GM13976 (cell line): ENCODE results near the gene CPM.

Experiments used
- DNase-seq: peaks from one replicate; pipeline ENCODE4 v3.0.0; 2012; ENCODE audit warnings: low spot score
- in situ Hi-C: fragments of 300-500 bp; cut with MboI; formaldehyde crosslinking; loops from one replicate; pipeline ENCODE4 v1.12.0; 2022; ENCODE audit warnings: low sequenced_read_pairs, mixed read lengths, inconsistent platforms; ENCODE audit not compliant: unreplicated experiment
- TF ChIP-seq, protein P1 (sequence below): IDR thresholded peaks from 2 replicates; pipeline ENCODE4 v1.5.1; 2012; ENCODE audit warnings: borderline replicate concordance, mild to moderate bottlenecking; ENCODE audit not compliant: insufficient read depth; ENCODE audit errors: extremely low read depth, missing control alignments, control extremely low read depth

The CPM gene

DNA sequence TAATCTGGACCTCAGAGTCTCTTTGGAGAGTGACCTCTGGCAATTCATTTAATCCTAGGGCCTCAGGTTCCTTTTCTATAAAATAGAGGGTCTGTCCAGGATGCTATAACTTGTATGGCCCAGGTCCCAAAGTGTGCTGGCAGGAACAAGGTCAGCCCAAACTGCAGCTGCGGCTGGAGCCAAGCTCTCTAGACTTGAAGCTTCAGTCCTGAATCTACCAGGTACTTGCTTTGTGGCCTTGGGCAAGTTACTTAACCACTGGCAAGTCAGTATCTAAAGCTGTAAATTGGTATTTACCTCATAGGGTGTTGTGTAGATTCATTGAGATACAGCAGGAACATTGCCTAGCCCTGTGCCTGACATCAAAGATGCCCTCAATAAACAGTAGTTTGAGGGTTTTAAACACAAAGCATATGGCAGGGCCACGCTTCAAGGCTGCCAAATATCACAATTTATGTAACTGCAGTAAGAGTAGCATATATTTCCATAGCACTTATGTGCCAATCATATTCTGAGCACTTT, 21.7 kb downstream of the CPM start:
- no peak for DNase-seq
- in situ Hi-C loops, result no loop called here
- TF ChIP-seq, protein P1, sequence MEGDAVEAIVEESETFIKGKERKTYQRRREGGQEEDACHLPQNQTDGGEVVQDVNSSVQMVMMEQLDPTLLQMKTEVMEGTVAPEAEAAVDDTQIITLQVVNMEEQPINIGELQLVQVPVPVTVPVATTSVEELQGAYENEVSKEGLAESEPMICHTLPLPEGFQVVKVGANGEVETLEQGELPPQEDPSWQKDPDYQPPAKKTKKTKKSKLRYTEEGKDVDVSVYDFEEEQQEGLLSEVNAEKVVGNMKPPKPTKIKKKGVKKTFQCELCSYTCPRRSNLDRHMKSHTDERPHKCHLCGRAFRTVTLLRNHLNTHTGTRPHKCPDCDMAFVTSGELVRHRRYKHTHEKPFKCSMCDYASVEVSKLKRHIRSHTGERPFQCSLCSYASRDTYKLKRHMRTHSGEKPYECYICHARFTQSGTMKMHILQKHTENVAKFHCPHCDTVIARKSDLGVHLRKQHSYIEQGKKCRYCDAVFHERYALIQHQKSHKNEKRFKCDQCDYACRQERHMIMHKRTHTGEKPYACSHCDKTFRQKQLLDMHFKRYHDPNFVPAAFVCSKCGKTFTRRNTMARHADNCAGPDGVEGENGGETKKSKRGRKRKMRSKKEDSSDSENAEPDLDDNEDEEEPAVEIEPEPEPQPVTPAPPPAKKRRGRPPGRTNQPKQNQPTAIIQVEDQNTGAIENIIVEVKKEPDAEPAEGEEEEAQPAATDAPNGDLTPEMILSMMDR, result no peak

DNA sequence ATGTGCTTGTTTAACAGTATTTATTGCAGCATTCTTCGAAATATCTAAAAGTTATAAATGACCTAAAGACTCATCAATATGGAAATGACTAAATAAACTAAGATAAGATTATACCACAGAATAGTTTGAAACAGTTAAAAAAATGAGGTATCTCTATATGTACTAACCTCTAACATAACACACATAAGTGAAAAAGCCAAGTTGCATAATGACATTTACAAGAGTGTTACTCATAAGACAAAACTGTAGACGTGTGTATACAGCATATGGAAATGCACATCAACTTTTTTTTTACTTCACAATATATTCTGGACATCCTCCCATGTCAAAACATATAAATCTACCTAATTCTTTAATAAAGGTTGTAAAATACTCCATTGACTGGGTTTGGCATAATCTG, 22.8 kb downstream of the CPM start:
- DNase-seq, result no peak
- TF ChIP-seq, protein P1, result no peak
- in situ Hi-C loops, result no loop called here

DNA sequence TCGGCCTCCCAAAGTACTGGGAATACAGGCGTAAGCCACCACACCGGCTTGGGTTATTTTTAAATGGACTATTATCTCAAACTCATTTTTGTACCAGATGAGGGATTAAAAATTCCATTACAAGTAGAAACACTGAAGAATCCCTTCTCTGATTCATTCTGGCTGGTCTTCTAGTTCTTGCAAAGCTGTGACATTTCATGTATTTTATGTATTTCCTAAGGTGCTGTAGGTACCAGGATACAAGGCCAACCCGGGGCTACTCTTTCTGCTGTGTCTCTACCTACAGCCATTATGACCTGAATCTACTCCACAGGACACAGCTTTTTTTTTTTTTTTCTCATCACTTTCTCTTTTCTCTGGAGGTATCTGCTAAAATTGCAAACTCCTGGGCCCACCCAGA, 24.9 kb downstream of the CPM start:
- in situ Hi-C loops, result no loop called here
- DNase-seq, result no peak
- TF ChIP-seq, protein P1, result no peak

DNA sequence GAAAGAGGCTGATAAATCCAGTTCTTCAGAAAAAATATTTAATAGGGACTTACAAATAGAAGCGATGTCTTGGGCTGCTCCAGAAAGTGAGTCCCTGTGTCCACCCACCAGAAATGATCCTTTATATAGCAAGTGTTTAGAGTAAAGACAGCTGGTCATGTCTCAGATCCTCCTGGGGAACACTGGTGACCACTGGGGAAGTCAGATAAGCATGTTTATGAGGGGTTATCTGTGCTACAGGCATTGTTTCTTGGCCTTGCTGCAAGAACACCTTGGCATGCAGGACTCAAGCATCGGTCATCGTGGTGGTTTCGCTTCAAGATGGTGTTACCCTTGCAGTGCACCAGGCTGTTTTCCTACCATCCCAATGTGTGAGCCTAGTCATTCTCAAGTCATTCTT, 27.2 kb downstream of the CPM start:
- in situ Hi-C loops, result no loop called here
- TF ChIP-seq, protein P1, result no peak
- no peak for DNase-seq

DNA sequence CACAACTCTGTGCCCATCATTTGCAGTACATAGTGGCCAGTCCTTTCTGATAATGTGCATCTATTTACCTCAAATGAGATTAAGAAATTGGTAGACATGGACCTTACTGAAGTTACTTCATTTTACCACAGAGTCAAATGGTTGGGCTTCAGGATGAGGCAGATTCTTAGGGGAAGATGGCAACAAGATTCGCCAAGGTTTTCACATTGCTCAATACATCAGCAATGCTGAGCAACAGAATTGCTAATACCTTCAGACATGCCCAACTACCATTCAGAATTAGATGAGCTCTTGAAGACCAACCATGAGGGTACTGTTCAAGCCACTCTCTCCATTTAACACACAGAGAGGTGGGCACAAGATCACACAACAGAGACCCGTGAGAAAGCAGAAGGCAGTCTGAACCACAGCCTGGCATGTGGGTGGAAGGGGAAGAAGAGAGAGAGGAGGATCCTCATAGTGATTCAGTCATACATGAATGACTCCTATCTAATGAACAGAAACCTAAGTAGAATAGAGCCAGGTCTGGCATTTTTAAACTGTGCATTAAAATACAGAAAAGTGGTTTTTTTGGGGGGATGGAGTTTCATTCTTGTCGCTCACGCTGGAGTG, 28.5 kb downstream of the CPM start:
- in situ Hi-C loops, result no loop called here
- TF ChIP-seq, protein P1, result no peak
- no peak for DNase-seq

DNA sequence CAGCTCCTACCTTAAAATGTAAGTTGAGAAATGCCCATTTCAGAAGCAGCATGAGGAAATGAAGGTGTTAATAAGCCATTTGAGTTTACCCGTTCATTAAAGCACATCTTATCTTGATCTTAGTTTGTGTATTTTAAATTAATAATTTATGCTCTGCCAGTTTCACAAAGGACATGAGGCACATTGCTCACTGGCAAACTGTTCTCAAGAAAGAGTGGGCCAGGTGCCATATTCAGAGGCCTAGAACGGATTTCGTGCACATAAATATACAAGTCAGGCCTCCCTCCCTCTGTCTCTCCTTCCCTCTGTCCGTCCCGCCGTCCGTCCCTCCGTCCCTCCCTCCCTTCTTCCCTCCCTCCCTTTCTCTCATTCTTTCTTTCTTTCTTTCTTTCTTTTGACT, 29.5 kb downstream of the CPM start:
- DNase-seq, result no peak
- TF ChIP-seq, protein P1, result no peak
- in situ Hi-C loops, result no loop called here
